T-helper 1 cell (primary cell): Measurements from ENCODE around the gene CBX7.
A peak's percentile ranks its signal among the peaks of the same experiment; 100 is the strongest.

Source experiments
- DNase-seq, 5 donors: peaks; one replicate each; pipeline ENCODE4 v3.0.0-alpha.2; 2012 to 2020

Gene CBX7

GRCh38 chr22:39090426-39091064, 61.9 kb downstream of the CBX7 start:
- DNase-seq: peak; percentile 72 to 99 (median 78)

- no peak for DNase-seq
These were observed 62.6 kb downstream of the CBX7 start for GRCh38 chr22:39089928-39090327.

- DNase-seq: no peak
These were observed 63.8 kb downstream of the CBX7 start for GRCh38 chr22:39088685-39089032.

GRCh38 chr22:39087881-39088684, 64.4 kb downstream of the CBX7 start:
- DNase-seq: peak in 1 of 5 donors; percentile 38

- DNase-seq: no peak
These were observed 65.4 kb downstream of the CBX7 start for GRCh38 chr22:39087098-39087497.

GRCh38 chr22:39084666-39085065, 67.8 kb downstream of the CBX7 start:
- no peak for DNase-seq

GRCh38 chr22:39083212-39084165, 69.0 kb downstream of the CBX7 start:
- DNase-seq: no peak

GRCh38 chr22:39081598-39081997, 70.9 kb downstream of the CBX7 start:
- DNase-seq: no peak

GRCh38 chr22:39081016-39081415, 71.5 kb downstream of the CBX7 start:
- DNase-seq: no peak
